H1 (cell line): ENCODE results near the gene UBE2K. TPM values are rescaled to one million over a fixed set of nuclear protein-coding genes. Genes with fewer than 3 reads are reported as not detected.
"Not testable (repeated sequence)": the region's sequence is repeated elsewhere in the genome, so short reads cannot be mapped to it uniquely, and the experiment has no call there.

Experiments used
- CTCF ChIA-PET: fragments of 300-600 bp; sonication (Branson Sonifier 250); formaldehyde crosslinking; loops from one replicate; lab custom pipeline; 2021; ENCODE audit not compliant: partially characterized antibody; lab: Charles Lee
- POLR2A ChIA-PET: fragments of 300-600 bp; sonication (Branson Sonifier 250); formaldehyde crosslinking; loops from one replicate; lab custom pipeline; 2021; ENCODE audit warnings: inconsistent platforms; ENCODE audit not compliant: partially characterized antibody; lab: Charles Lee
- DNase-seq, 2 experiments: peaks; one replicate each; pipeline versions ENCODE4 v3.0.0 to v3.0.0-alpha.2; 2010 to 2022; ENCODE audit warnings: low spot score in 2 of 2, low read depth in 1 of 2, mixed read lengths in 1 of 2
- FAIRE-seq: peaks from 2 replicates; lab custom pipeline; 2011; peaks lifted over from hg19 to GRCh38; lab: Jason Lieb, UNC
- H2AFZ ChIP-seq: 2 replicates; pipeline ENCODE4 v1.8.1; 2012; ENCODE audit warnings: low read length, inconsistent platforms
- H2AK5ac ChIP-seq: 2 replicates; pipeline ENCODE4 v1.6.1; 2013; ENCODE audit warnings: low read depth, low read length
- H2BK120ac ChIP-seq: replicated peaks from 2 replicates; pipeline ENCODE3; 2013; ENCODE audit warnings: low read depth, low read length, inconsistent platforms
- H2BK12ac ChIP-seq: 2 replicates; pipeline ENCODE4 v1.6.1; 2013; ENCODE audit warnings: low read depth, low read length
- H2BK15ac ChIP-seq: 2 replicates; pipeline ENCODE4 v1.6.1; 2013; ENCODE audit warnings: low read length
- H2BK20ac ChIP-seq: 2 replicates; pipeline ENCODE4 v1.6.1; 2013; ENCODE audit warnings: low read length
- H2BK5ac ChIP-seq: 2 replicates; pipeline ENCODE4 v1.6.1; 2013; ENCODE audit warnings: low read depth, low read length
- H3K14ac ChIP-seq: 2 replicates; pipeline ENCODE4 v1.6.1; 2013; ENCODE audit warnings: inconsistent platforms; ENCODE audit not compliant: insufficient read length
- H3K18ac ChIP-seq: 2 replicates; pipeline ENCODE4 v1.6.1; 2013; ENCODE audit warnings: low read length; ENCODE audit errors: extremely low read depth
- H3K23ac ChIP-seq: 2 replicates; pipeline ENCODE4 v1.6.1; 2013; ENCODE audit warnings: inconsistent platforms; ENCODE audit not compliant: insufficient read length
- H3K23me2 ChIP-seq: 2 replicates; pipeline ENCODE4 v1.6.1; 2013; ENCODE audit warnings: low read depth, low read length
- H3K27ac ChIP-seq: 2 replicates; pipeline ENCODE4 v1.6.1; 2011; ENCODE audit warnings: low read depth, low read length, inconsistent platforms
- H3K27me3 ChIP-seq, 4 experiments: replicated peaks in 1 of 4; 1 replicate in 1 of 4; 2 replicates in 3 of 4; pipeline versions ENCODE4 v1.6.1 to v1.8.1; 2011 to 2013; ENCODE audit warnings: low read length in 3 of 4, mild to moderate bottlenecking in 3 of 4, inconsistent platforms in 2 of 4, mixed read lengths in 2 of 4, moderate library complexity in 1 of 4; ENCODE audit not compliant: control insufficient read depth in 3 of 4, insufficient read depth in 3 of 4; ENCODE audit errors: extremely low read depth in 1 of 4
- H3K36me3 ChIP-seq, 4 experiments: 2 replicates each; pipeline versions ENCODE4 v1.6.1 to v1.8.1; 2011 to 2013; ENCODE audit warnings: mild to moderate bottlenecking in 4 of 4, low read length in 3 of 4, moderate library complexity in 2 of 4, control low read depth in 1 of 4, inconsistent platforms in 1 of 4; ENCODE audit not compliant: insufficient read depth in 4 of 4, control insufficient read depth in 2 of 4
- H3K4ac ChIP-seq: replicated peaks from 2 replicates; pipeline ENCODE3; 2013; ENCODE audit warnings: low read length, low read depth, mixed read lengths, inconsistent platforms; ENCODE audit not compliant: insufficient read length
- H3K4me1 ChIP-seq, 4 experiments: replicated peaks in 1 of 4; 1 replicate in 1 of 4; 2 replicates in 3 of 4; pipeline versions ENCODE4 v1.6.1 to v1.8.1; 2011 to 2013; ENCODE audit warnings: low read length in 3 of 4, inconsistent platforms in 2 of 4, mixed read lengths in 1 of 4; ENCODE audit not compliant: insufficient read depth in 4 of 4, control insufficient read depth in 3 of 4
- H3K4me2 ChIP-seq, 2 experiments: 2 replicates each; pipeline versions ENCODE4 v1.6.1 to v1.8.1; 2011 to 2013; ENCODE audit warnings: low read depth in 2 of 2, low read length in 2 of 2, control low read depth in 1 of 2, inconsistent platforms in 1 of 2, mild to moderate bottlenecking in 1 of 2; ENCODE audit not compliant: insufficient read depth in 1 of 2
- H3K4me3 ChIP-seq, 4 experiments: fragments of 200-600, 300-600 bp in 1 of 4; sonication (generic), shearing (Covaris generic), sonication (Bioruptor Twin) in 1 of 4; 2 replicates each; pipeline versions ENCODE4 v1.5.1 to v1.8.1; 2011 to 2016; ENCODE audit warnings: low read length in 4 of 4, low read depth in 3 of 4, control low read depth in 2 of 4, inconsistent platforms in 2 of 4, mild to moderate bottlenecking in 2 of 4, mixed read lengths in 1 of 4, moderate library complexity in 1 of 4; ENCODE audit not compliant: insufficient read depth in 2 of 4; ENCODE audit errors: extremely low read depth in 1 of 4
- H3K56ac ChIP-seq: replicated peaks from 2 replicates; pipeline ENCODE3; 2013; ENCODE audit warnings: low read depth, mild to moderate bottlenecking, mixed read lengths, low read length, inconsistent platforms; ENCODE audit not compliant: insufficient read length
- H3K79me1 ChIP-seq: 2 replicates; pipeline ENCODE4 v1.6.1; 2013; ENCODE audit warnings: low read depth, low read length, control low read depth
- H3K79me2 ChIP-seq, 2 experiments: 2 replicates each; pipeline versions ENCODE4 v1.6.1 to v1.8.1; 2012 to 2013; ENCODE audit warnings: low read length in 2 of 2, mild to moderate bottlenecking in 2 of 2, inconsistent platforms in 1 of 2; ENCODE audit not compliant: insufficient read depth in 2 of 2, control insufficient read depth in 1 of 2
- H3K9ac ChIP-seq, 4 experiments: replicated peaks in 1 of 4; 1 replicate in 1 of 4; 2 replicates in 3 of 4; pipeline versions ENCODE4 v1.6.1 to v1.8.1; 2011 to 2013; ENCODE audit warnings: low read depth in 3 of 4, low read length in 3 of 4, control low read depth in 2 of 4, mild to moderate bottlenecking in 2 of 4, moderate library complexity in 2 of 4, inconsistent platforms in 1 of 4; ENCODE audit errors: extremely low read depth in 1 of 4
- H3K9me3 ChIP-seq, 2 experiments: 2 replicates each; pipeline versions ENCODE4 v1.6.1 to v1.8.1; 2012 to 2013; ENCODE audit warnings: mild to moderate bottlenecking in 2 of 2, moderate library complexity in 2 of 2, control low read depth in 1 of 2, inconsistent platforms in 1 of 2, low read depth in 1 of 2, low read length in 1 of 2, mixed read lengths in 1 of 2; ENCODE audit not compliant: insufficient read depth in 2 of 2
- H4K20me1 ChIP-seq, 2 experiments: replicated peaks in 1 of 2; 2 replicates each; pipeline versions ENCODE3 to v1.8.1; 2011 to 2013; ENCODE audit warnings: inconsistent platforms in 2 of 2, low read length in 2 of 2, mild to moderate bottlenecking in 1 of 2; ENCODE audit not compliant: insufficient read depth in 2 of 2, control insufficient read depth in 1 of 2
- H4K5ac ChIP-seq: 2 replicates; pipeline ENCODE4 v1.6.1; 2013; ENCODE audit warnings: low read length, low read depth, mixed read lengths, inconsistent platforms; ENCODE audit not compliant: insufficient read length
- H4K8ac ChIP-seq: 2 replicates; pipeline ENCODE4 v1.8.0; 2013; ENCODE audit warnings: mild to moderate bottlenecking, moderate library complexity, low read length, inconsistent platforms; ENCODE audit not compliant: insufficient read depth; ENCODE audit errors: extremely low read depth
- H4K91ac ChIP-seq: replicated peaks from 2 replicates; pipeline ENCODE3; 2013; ENCODE audit warnings: low read length, mixed read lengths, inconsistent platforms; ENCODE audit not compliant: insufficient read length
- BACH1 ChIP-seq: IDR thresholded peaks from 2 replicates; pipeline ENCODE4 v1.6.1; 2012; ENCODE audit warnings: low read length, improper control_type of control experiment
- CBX5 ChIP-seq: fragments of 300-800, 300-1000 bp; sonication (generic); IDR thresholded peaks from 2 replicates; pipeline ENCODE4 v1.7.1; 2016; ENCODE audit warnings: antibody characterized with exemption, low read length, low read depth
- EGR1 ChIP-seq: IDR thresholded peaks from 2 replicates; pipeline ENCODE4 v1.6.1; 2011; ENCODE audit warnings: low read depth, low read length, borderline replicate concordance
- GTF2F1 ChIP-seq: IDR thresholded peaks from 2 replicates; pipeline ENCODE4 v1.6.1; 2012; ENCODE audit warnings: low read depth, low read length, improper control_type of control experiment, borderline replicate concordance
- PHF8 ChIP-seq: fragments of 200-600 bp; sonication (generic); conservative IDR thresholded peaks from 2 replicates; pipeline ENCODE4 v1.7.1; 2012; ENCODE audit warnings: low read depth, mild to moderate bottlenecking, inconsistent platforms, low read length, moderate library complexity
- POLR2AphosphoS5 ChIP-seq: IDR thresholded peaks from 2 replicates; pipeline ENCODE4 v1.6.1; 2011; ENCODE audit warnings: low read depth, low read length
- POU5F1 ChIP-seq: IDR thresholded peaks from 2 replicates; pipeline ENCODE4 v1.6.1; 2011; ENCODE audit warnings: low read depth, mild to moderate bottlenecking, low read length, moderate library complexity
- TAF7 ChIP-seq: optimal IDR thresholded peaks from 2 replicates; pipeline ENCODE3; 2011; ENCODE audit warnings: low read depth, mild to moderate bottlenecking, inconsistent platforms, low read length, moderate library complexity, borderline replicate concordance
- YY1 ChIP-seq: IDR thresholded peaks from 2 replicates; pipeline ENCODE4 v1.6.1; 2011; ENCODE audit warnings: low read depth, mild to moderate bottlenecking, low read length
- WGBS, 2 experiments: shearing (Covaris generic) in 1 of 2; methylation state at CpG; one replicate each; pipeline versions ENCODE4 v1.1.6 to v1.1.7; 2013 to 2015; ENCODE audit warnings: low lambda C conversion rate in 2 of 2, mixed read lengths in 2 of 2, inconsistent platforms in 1 of 2, low coverage in 1 of 2, missing lambda C conversion rate in 1 of 2; ENCODE audit not compliant: insufficient replicate concordance in 2 of 2, insufficient coverage in 1 of 2, insufficient read length in 1 of 2; ENCODE audit errors: extremely low coverage in 1 of 2, missing lambda C conversion rate in 1 of 2; 5-methylcytosine and 5-hydroxymethylcytosine counted together
- polyA plus RNA-seq, 7 experiments: library from polyadenylated mRNA; depleted of rRNA in 3 of 7; stranded (reverse) in 5 of 7; unstranded in 2 of 7; fragments of >200 nt in 5 of 7; fragments of 200-250 nt in 2 of 7; gene quantifications; 1 replicate in 5 of 7; 2 replicates in 1 of 7; 4 replicates in 1 of 7; pipeline versions ENCODE4 v1.2.1 to v1.2.3, GENCODE V29; 2011 to 2013; ENCODE audit warnings: missing spikeins in 2 of 7, mixed read lengths in 2 of 7
- total RNA-seq: library from RNA; stranded (reverse); fragmentation: NEBNext Ultra II Directional; extraction: Animal tissue kit (Norgen Biotek cat#: 25700); gene quantifications from 2 replicates; pipeline ENCODE4 v1.2.1, GENCODE V29; 2021

UBE2K gene
- total and polyA plus RNA-seq, 2 of the 8 experiments (the other 6 are each of a cell fraction or from before 2014, with no cell fraction given), result 53.6 to 174 TPM

DNA sequence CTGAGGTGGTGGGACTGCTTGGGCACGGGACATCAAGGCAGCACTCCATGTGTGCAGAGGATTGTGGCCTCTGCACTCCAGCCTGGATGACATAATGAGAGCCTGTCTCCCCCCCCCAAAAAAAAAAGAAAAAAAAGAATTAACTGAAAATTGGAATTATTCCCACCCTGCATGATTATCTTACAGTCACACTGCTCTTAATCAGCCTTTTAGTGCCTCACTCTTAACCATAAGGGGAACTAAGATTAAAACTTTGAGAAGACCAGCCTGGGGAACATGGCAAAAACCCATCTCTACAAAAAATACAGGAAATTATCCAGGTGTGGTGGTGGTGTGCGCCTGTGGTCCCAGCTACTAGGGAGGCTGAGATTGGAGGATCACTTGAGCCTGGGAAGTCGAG is 94.6 kb downstream of the UBE2K start (continued):
- no peak for TF ChIP-seq POLR2AphosphoS5
- TF ChIP-seq PHF8, result no peak
- no peak for TF ChIP-seq EGR1
- no peak for TF ChIP-seq YY1
- no peak for TF ChIP-seq POU5F1
- TF ChIP-seq CBX5, result no peak
- no peak for TF ChIP-seq GTF2F1
- no peak for TF ChIP-seq TAF7
- TF ChIP-seq BACH1, result no peak

DNA sequence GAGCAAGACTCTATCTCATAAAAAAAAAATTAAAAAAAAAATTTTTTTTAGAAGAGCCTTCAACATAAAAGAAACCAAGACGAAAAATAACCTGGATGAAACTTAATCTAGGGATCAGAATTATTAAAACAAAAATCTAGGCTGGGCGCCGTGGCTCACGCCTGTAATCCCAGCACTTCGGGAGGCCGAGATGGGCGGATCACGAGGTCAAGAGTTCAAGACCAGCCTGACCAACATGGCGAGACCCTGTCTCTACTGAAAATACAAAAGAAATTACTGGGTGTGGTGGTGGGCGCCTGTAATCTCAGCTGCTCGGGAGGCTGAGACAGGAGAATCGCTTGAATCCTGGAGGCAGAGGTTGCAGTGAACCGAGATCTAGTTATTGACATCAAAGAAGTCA is 95.0 kb downstream of the UBE2K start:
- H3K27me3 ChIP-seq, DNase-seq, CTCF ChIA-PET: not testable (repeated sequence)

More for the DNA sequence above, 95.0 kb downstream of the UBE2K start:
- H3K14ac ChIP-seq, H3K4me2 ChIP-seq, H3K56ac ChIP-seq, H4K5ac ChIP-seq, H2AK5ac ChIP-seq, H3K23ac ChIP-seq, H2BK120ac ChIP-seq, H3K18ac ChIP-seq, H4K91ac ChIP-seq, H3K9me3 ChIP-seq, H3K27ac ChIP-seq, H3K9ac ChIP-seq, H4K20me1 ChIP-seq, H3K79me1 ChIP-seq, H3K4me3 ChIP-seq, H2BK15ac ChIP-seq, H2BK5ac ChIP-seq, H3K79me2 ChIP-seq, H3K4me1 ChIP-seq, FAIRE-seq, H4K8ac ChIP-seq, H3K36me3 ChIP-seq, H3K4ac ChIP-seq, H2AFZ ChIP-seq, H2BK12ac ChIP-seq, H2BK20ac ChIP-seq, POLR2A ChIA-PET, H3K23me2 ChIP-seq: not testable (repeated sequence)
- 95% methylated on average over 13 of the region's 13 CpGs; no CpG with 5 or more reads in 1 of the 2 experiments for WGBS, 2 experiments
